ENCODE measurements around the gene EXPH5.

EXPH5 gene

GRCh38 chr11:108580043-108580442 lies 13.5 kb downstream of the EXPH5 start:
- Histone ChIP-seq H2BK5ac (ENCODE audit: low read depth, low read length, poor library complexity, severe bottlenecking) (no peak overlapping the region), H2BK12ac (ENCODE audit: low read length in 2 of 2) (no peak overlapping the region), H2BK15ac (ENCODE audit: low read depth, poor library complexity, severe bottlenecking) (no peak overlapping the region), H2AK5ac (ENCODE audit: low read length, severe bottlenecking) (no peak overlapping the region), H3K4me2 (ENCODE audit: low read length, poor library complexity, severe bottlenecking) (no peak overlapping the region), H3K14ac (ENCODE audit: low read length in 2 of 2) (no peak overlapping the region), H4K91ac (ENCODE audit: low read length) (no peak overlapping the region), H2BK120ac (ENCODE audit: low read depth, low read length) (no peak overlapping the region), H3K36me3 (ENCODE audit: control insufficient read depth in 1 of 2, insufficient read depth in 2 of 2, low read depth in 1 of 2, low read length in 2 of 2) (no peaks in the 10 kb centered on the region), H3K27ac (ENCODE audit: low read length, poor library complexity, severe bottlenecking) (no peak overlapping the region), H3K4me3 (ENCODE audit: insufficient read depth in 1 of 2, low read depth in 1 of 2, low read length in 2 of 2) (no peak overlapping the region), H3K23ac (ENCODE audit: low read length in 2 of 2) (no peak overlapping the region), H3K9ac (ENCODE audit: low read length) (no peak overlapping the region), H3K79me1 (replicated peaks; ENCODE audit: low read length, poor library complexity, severe bottlenecking) (no peaks in the 10 kb centered on the region), H3K4me1 (ENCODE audit: control insufficient read depth, insufficient read depth, low read depth, low read length) (no peaks in the 10 kb centered on the region), H3K27me3 (ENCODE audit: control insufficient read depth in 1 of 2, insufficient read depth in 1 of 2, low read length in 2 of 2) (no peaks in the 10 kb centered on the region), H2AFZ (ENCODE audit: low read depth, low read length) (no peak overlapping the region), H3K9me3 (ENCODE audit: control insufficient read depth, low read length) (no peaks in the 10 kb centered on the region), H4K8ac (ENCODE audit: low read length) (no peak overlapping the region), H3K4ac (ENCODE audit: low read depth in 1 of 2, low read length in 2 of 2) (no peak overlapping the region), H3K18ac (ENCODE audit: low read depth in 1 of 2, low read length in 2 of 2) (no peak overlapping the region)
- no peak for DNase-seq

GRCh38 chr11:108576523-108576922 lies 17.0 kb downstream of the EXPH5 start:
- DNase-seq: no peak
- Histone ChIP-seq H3K23ac (ENCODE audit: low read length in 2 of 2) (no peak overlapping the region), H3K4me3 (ENCODE audit: insufficient read depth in 1 of 2, low read depth in 1 of 2, low read length in 2 of 2) (no peak overlapping the region), H2AFZ (ENCODE audit: low read depth, low read length) (no peak overlapping the region), H2BK5ac (ENCODE audit: low read depth, low read length, poor library complexity, severe bottlenecking) (no peak overlapping the region), H3K18ac (ENCODE audit: low read depth in 1 of 2, low read length in 2 of 2) (no peak overlapping the region), H4K8ac (ENCODE audit: low read length) (no peak overlapping the region), H3K27ac (ENCODE audit: low read length, poor library complexity, severe bottlenecking) (no peak overlapping the region), H3K4me1 (ENCODE audit: control insufficient read depth, insufficient read depth, low read depth, low read length) (no peaks in the 10 kb centered on the region), H3K9ac (ENCODE audit: low read length) (no peak overlapping the region), H2BK120ac (ENCODE audit: low read depth, low read length) (no peak overlapping the region), H2BK12ac (ENCODE audit: low read length in 2 of 2) (no peak overlapping the region), H3K14ac (ENCODE audit: low read length in 2 of 2) (no peak overlapping the region), H2BK15ac (ENCODE audit: low read depth, poor library complexity, severe bottlenecking) (no peak overlapping the region), H3K27me3 (ENCODE audit: control insufficient read depth in 1 of 2, insufficient read depth in 1 of 2, low read length in 2 of 2) (no peaks in the 10 kb centered on the region), H3K4me2 (ENCODE audit: low read length, poor library complexity, severe bottlenecking) (no peak overlapping the region), H4K91ac (ENCODE audit: low read length) (no peak overlapping the region), H3K79me1 (replicated peaks; ENCODE audit: low read length, poor library complexity, severe bottlenecking) (no peaks in the 10 kb centered on the region), H3K9me3 (ENCODE audit: control insufficient read depth, low read length) (no peaks in the 10 kb centered on the region), H2AK5ac (ENCODE audit: low read length, severe bottlenecking) (no peak overlapping the region), H3K36me3 (ENCODE audit: control insufficient read depth in 1 of 2, insufficient read depth in 2 of 2, low read depth in 1 of 2, low read length in 2 of 2) (no peaks in the 10 kb centered on the region), H3K4ac (ENCODE audit: low read depth in 1 of 2, low read length in 2 of 2) (no peak overlapping the region)
- WGBS: no CpG with 5 or more reads among the region's 1 CpG

DNA sequence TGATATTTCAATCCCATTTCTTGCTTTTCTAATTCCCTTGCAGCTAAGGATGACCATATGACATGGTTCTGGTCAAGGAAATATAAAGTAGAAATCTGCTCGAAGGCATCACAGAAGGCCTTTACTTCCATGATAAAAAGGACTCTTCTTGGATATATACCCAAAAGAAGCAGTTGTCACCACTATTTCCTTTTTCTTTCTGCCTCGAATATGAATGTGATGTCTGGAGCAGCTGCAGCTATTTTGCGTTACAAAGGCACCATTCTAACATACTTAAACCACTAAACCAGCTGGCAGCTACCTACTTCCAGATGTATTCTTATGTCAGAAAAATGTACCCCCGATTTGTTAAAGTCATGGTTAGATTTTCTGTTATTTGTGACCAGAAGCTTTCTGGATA lies 18.9 kb downstream of the EXPH5 start:
- WGBS: 98% methylated on average over 3 of the region's 4 CpGs
- H3K36me3 ChIP-seq (ENCODE audit: control insufficient read depth in 1 of 2, insufficient read depth in 2 of 2, low read depth in 1 of 2, low read length in 2 of 2): no peaks in the 10 kb centered on the region
- no peaks in the 10 kb centered on the region for H3K79me1 ChIP-seq (replicated peaks; ENCODE audit: low read length, poor library complexity, severe bottlenecking)

DNA sequence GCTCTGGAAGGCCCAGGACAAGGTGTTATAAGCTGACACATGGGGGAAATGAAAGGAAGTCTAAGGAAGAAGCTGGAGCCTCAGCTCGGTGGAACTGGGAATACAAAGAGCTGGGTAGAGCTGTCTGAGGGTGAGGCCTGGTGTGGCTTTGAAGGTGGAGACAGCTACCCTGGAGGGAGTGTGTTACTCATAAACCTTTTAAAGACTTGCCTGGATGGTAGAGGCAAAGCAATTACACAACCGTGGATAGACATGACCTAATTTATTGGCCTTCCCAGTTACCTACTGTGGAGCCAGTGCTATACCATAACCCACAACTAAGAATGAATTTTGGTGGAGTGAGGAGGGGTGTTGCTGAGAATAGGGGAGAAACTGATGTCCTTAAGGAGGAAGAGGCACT lies 22.6 kb downstream of the EXPH5 start:
- WGBS: 93% methylated on average over 1 of the region's 2 CpGs
- no peak overlapping the region for H3K18ac ChIP-seq (ENCODE audit: low read depth in 1 of 2, low read length in 2 of 2)
- H2BK5ac ChIP-seq (ENCODE audit: low read depth, low read length, poor library complexity, severe bottlenecking): no peak overlapping the region

More for the DNA sequence above, 18.9 kb downstream of the EXPH5 start:
- H3K9me3 ChIP-seq (ENCODE audit: control insufficient read depth, low read length): no peaks in the 10 kb centered on the region
- no peak overlapping the region for H3K27ac ChIP-seq (ENCODE audit: low read length, poor library complexity, severe bottlenecking)
- H3K23ac ChIP-seq (ENCODE audit: low read length in 2 of 2): no peak overlapping the region
- H3K27me3 ChIP-seq (ENCODE audit: control insufficient read depth in 1 of 2, insufficient read depth in 1 of 2, low read length in 2 of 2): no peaks in the 10 kb centered on the region
- no peak overlapping the region for H3K18ac ChIP-seq (ENCODE audit: low read depth in 1 of 2, low read length in 2 of 2)
- H3K4me1 ChIP-seq (ENCODE audit: control insufficient read depth, insufficient read depth, low read depth, low read length): peaks cover 3% of the 10 kb centered on the region
- H2BK12ac ChIP-seq (ENCODE audit: low read length in 2 of 2): no peak overlapping the region
- DNase-seq: no peak
- no peak overlapping the region for H2BK120ac ChIP-seq (ENCODE audit: low read depth, low read length)
- no peak overlapping the region for H3K4me2 ChIP-seq (ENCODE audit: low read length, poor library complexity, severe bottlenecking)
- no peak overlapping the region for H2BK15ac ChIP-seq (ENCODE audit: low read depth, poor library complexity, severe bottlenecking)
- H2AK5ac ChIP-seq (ENCODE audit: low read length, severe bottlenecking): no peak overlapping the region
- H3K4me3 ChIP-seq (ENCODE audit: insufficient read depth in 1 of 2, low read depth in 1 of 2, low read length in 2 of 2): no peak overlapping the region
- H4K91ac ChIP-seq (ENCODE audit: low read length): no peak overlapping the region
- H3K9ac ChIP-seq (ENCODE audit: low read length): no peak overlapping the region
- no peak overlapping the region for H3K4ac ChIP-seq (ENCODE audit: low read depth in 1 of 2, low read length in 2 of 2)
- no peak overlapping the region for H2BK5ac ChIP-seq (ENCODE audit: low read depth, low read length, poor library complexity, severe bottlenecking)
- H4K8ac ChIP-seq (ENCODE audit: low read length): no peak overlapping the region
- no peak overlapping the region for H2AFZ ChIP-seq (ENCODE audit: low read depth, low read length)
- H3K14ac ChIP-seq (ENCODE audit: low read length in 2 of 2): no peak overlapping the region

More for the DNA sequence above, 22.6 kb downstream of the EXPH5 start:
- H3K14ac ChIP-seq (ENCODE audit: low read length in 2 of 2): no peak overlapping the region
- no peak overlapping the region for H3K4ac ChIP-seq (ENCODE audit: low read depth in 1 of 2, low read length in 2 of 2)
- no peaks in the 10 kb centered on the region for H3K9me3 ChIP-seq (ENCODE audit: control insufficient read depth, low read length)
- no peak overlapping the region for H2BK15ac ChIP-seq (ENCODE audit: low read depth, poor library complexity, severe bottlenecking)
- H3K27me3 ChIP-seq (ENCODE audit: control insufficient read depth in 1 of 2, insufficient read depth in 1 of 2, low read length in 2 of 2): no peaks in the 10 kb centered on the region
- no peak overlapping the region for H4K91ac ChIP-seq (ENCODE audit: low read length)
- no peak overlapping the region for H2BK120ac ChIP-seq (ENCODE audit: low read depth, low read length)
- no peak overlapping the region for H3K9ac ChIP-seq (ENCODE audit: low read length)
- H3K36me3 ChIP-seq (ENCODE audit: control insufficient read depth in 1 of 2, insufficient read depth in 2 of 2, low read depth in 1 of 2, low read length in 2 of 2): no peaks in the 10 kb centered on the region
- no peak overlapping the region for H3K23ac ChIP-seq (ENCODE audit: low read length in 2 of 2)
- no peak overlapping the region for H2AK5ac ChIP-seq (ENCODE audit: low read length, severe bottlenecking)
- no peak overlapping the region for H3K4me3 ChIP-seq (ENCODE audit: insufficient read depth in 1 of 2, low read depth in 1 of 2, low read length in 2 of 2)
- no peak overlapping the region for H4K8ac ChIP-seq (ENCODE audit: low read length)
- H3K4me2 ChIP-seq (ENCODE audit: low read length, poor library complexity, severe bottlenecking): no peak overlapping the region
- peaks cover 3% of the 10 kb centered on the region for H3K4me1 ChIP-seq (ENCODE audit: control insufficient read depth, insufficient read depth, low read depth, low read length)
- no peaks in the 10 kb centered on the region for H3K79me1 ChIP-seq (replicated peaks; ENCODE audit: low read length, poor library complexity, severe bottlenecking)
- no peak overlapping the region for H3K27ac ChIP-seq (ENCODE audit: low read length, poor library complexity, severe bottlenecking)
- DNase-seq: no peak
- no peak overlapping the region for H2BK12ac ChIP-seq (ENCODE audit: low read length in 2 of 2)
- no peak overlapping the region for H2AFZ ChIP-seq (ENCODE audit: low read depth, low read length)

Data from mesenchymal stem cell (in vitro differentiated cells and primary cell).